Ishikawa (cell line): Measurements from ENCODE around the gene KIF16B.

ENCODE experiments used
- CEBPB ChIP-seq: IDR thresholded peaks from 2 replicates; pipeline ENCODE4 v1.6.1; 2012
- CREB1 ChIP-seq: IDR thresholded peaks from 2 replicates; pipeline ENCODE4 v1.6.1; 2012; ENCODE audit warnings: low read depth
- EGR1 ChIP-seq: IDR thresholded peaks from 2 replicates; pipeline ENCODE4 v1.6.1; 2012
- EP300 ChIP-seq: IDR thresholded peaks from 2 replicates; pipeline ENCODE4 v1.6.1; 2012; ENCODE audit warnings: borderline replicate concordance
- FOXM1 ChIP-seq: IDR thresholded peaks from 2 replicates; pipeline ENCODE4 v1.6.1; 2012; ENCODE audit warnings: low read depth, borderline replicate concordance
- MAX ChIP-seq: IDR thresholded peaks from 2 replicates; pipeline ENCODE4 v1.6.1; 2012
- NFIC ChIP-seq: IDR thresholded peaks from 2 replicates; pipeline ENCODE4 v1.6.1; 2012
- RAD21 ChIP-seq: IDR thresholded peaks from 2 replicates; pipeline ENCODE4 v1.6.1; 2012; ENCODE audit warnings: low read depth
- REST ChIP-seq: IDR thresholded peaks from 2 replicates; pipeline ENCODE4 v1.6.1; 2012; ENCODE audit warnings: low read depth, mild to moderate bottlenecking
- TAF1 ChIP-seq: IDR thresholded peaks from 2 replicates; pipeline ENCODE4 v1.6.1; 2012; ENCODE audit warnings: low read depth, mild to moderate bottlenecking
- TCF12 ChIP-seq: IDR thresholded peaks from 2 replicates; pipeline ENCODE4 v1.6.1; 2012; ENCODE audit warnings: low read depth
- TEAD4 ChIP-seq: IDR thresholded peaks from 2 replicates; pipeline ENCODE4 v1.6.1; 2012
- USF1 ChIP-seq: IDR thresholded peaks from 2 replicates; pipeline ENCODE4 v1.6.1; 2012
- YY1 ChIP-seq: IDR thresholded peaks from 2 replicates; pipeline ENCODE4 v1.6.1; 2012; ENCODE audit warnings: low read depth
- ZBTB7A ChIP-seq: IDR thresholded peaks from 2 replicates; pipeline ENCODE4 v1.6.1; 2012; ENCODE audit warnings: low read depth

KIF16B gene

GRCh38 chr20:16308754-16309153 lies 264.5 kb downstream of the KIF16B start:
- no peak for TF ChIP-seq TEAD4
- TF ChIP-seq TAF1: no peak
- TF ChIP-seq TCF12: no peak
- no peak for TF ChIP-seq MAX

GRCh38 chr20:16302818-16303217 lies 270.4 kb downstream of the KIF16B start:
- TF ChIP-seq TAF1: no peak
- no peak for TF ChIP-seq YY1
- no peak for TF ChIP-seq TEAD4
- no peak for TF ChIP-seq REST
- TF ChIP-seq CEBPB: no peak
- TF ChIP-seq TCF12: no peak
- no peak for TF ChIP-seq FOXM1
- TF ChIP-seq NFIC: no peak
- no peak for TF ChIP-seq USF1
- TF ChIP-seq RAD21: no peak
- TF ChIP-seq MAX: no peak
- TF ChIP-seq EGR1: no peak
- TF ChIP-seq EP300: no peak

GRCh38 chr20:16301986-16302385 lies 271.3 kb downstream of the KIF16B start:
- no peak for TF ChIP-seq MAX
- TF ChIP-seq EGR1: no peak
- TF ChIP-seq CREB1: no peak
- no peak for TF ChIP-seq TAF1
- no peak for TF ChIP-seq ZBTB7A
- no peak for TF ChIP-seq FOXM1
- TF ChIP-seq CEBPB: no peak
- no peak for TF ChIP-seq REST
- no peak for TF ChIP-seq USF1
- TF ChIP-seq TCF12: no peak
- TF ChIP-seq RAD21: no peak
- TF ChIP-seq YY1: no peak
- no peak for TF ChIP-seq EP300
- no peak for TF ChIP-seq NFIC
- TF ChIP-seq TEAD4: no peak

- TF ChIP-seq RAD21: no peak
Measured at GRCh38 chr20:16299897-16300296, 273.4 kb downstream of the KIF16B start.

GRCh38 chr20:16296931-16297330 lies 276.3 kb downstream of the KIF16B start:
- no peak for TF ChIP-seq RAD21
- no peak for TF ChIP-seq EP300
- TF ChIP-seq EGR1: no peak
- TF ChIP-seq REST: no peak
- no peak for TF ChIP-seq FOXM1
- no peak for TF ChIP-seq USF1
- no peak for TF ChIP-seq MAX
- no peak for TF ChIP-seq CEBPB
- TF ChIP-seq ZBTB7A: no peak
